Superior temporal gyrus (tissue), 1 donor: ENCODE data around the gene CD14.
A peak's percentile ranks its signal among the peaks of the same experiment; 100 is the strongest.
"Not testable (repeated sequence)": the region's sequence is repeated elsewhere in the genome, so short reads cannot be mapped to it uniquely, and the experiment has no call there.

Experiments used
- DNase-seq: peaks from one replicate; pipeline ENCODE4 v3.0.0-alpha.2; 2016; ENCODE audit errors: extremely low spot score

Gene CD14

GRCh38 chr5:140635291-140636257 is 2.6 kb upstream of the CD14 start:
- DNase-seq, result no peak

DNA sequence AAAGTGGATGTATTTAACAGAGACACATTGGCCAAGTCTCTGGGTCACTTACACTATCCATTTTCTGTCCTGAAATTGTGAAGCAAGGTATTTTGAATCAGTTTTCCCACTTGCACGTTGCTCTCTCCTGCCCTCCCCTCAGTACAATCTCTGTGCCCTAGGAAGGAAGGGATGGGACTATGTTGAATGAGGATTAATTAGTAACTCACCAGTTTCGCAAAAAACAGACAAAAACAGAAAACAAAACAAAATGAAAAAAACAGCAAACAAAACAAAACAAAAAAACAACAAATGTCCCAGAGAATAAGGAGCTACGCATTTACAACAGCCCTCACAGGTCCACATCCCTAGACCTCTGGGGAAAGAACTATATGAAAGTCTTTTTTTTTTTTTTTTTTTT is 1.1 kb upstream of the CD14 start:
- DNase-seq, result no peak

- no peak for DNase-seq
Observed at GRCh38 chr5:140633501-140633900, 526 bp upstream of the CD14 start.

DNA sequence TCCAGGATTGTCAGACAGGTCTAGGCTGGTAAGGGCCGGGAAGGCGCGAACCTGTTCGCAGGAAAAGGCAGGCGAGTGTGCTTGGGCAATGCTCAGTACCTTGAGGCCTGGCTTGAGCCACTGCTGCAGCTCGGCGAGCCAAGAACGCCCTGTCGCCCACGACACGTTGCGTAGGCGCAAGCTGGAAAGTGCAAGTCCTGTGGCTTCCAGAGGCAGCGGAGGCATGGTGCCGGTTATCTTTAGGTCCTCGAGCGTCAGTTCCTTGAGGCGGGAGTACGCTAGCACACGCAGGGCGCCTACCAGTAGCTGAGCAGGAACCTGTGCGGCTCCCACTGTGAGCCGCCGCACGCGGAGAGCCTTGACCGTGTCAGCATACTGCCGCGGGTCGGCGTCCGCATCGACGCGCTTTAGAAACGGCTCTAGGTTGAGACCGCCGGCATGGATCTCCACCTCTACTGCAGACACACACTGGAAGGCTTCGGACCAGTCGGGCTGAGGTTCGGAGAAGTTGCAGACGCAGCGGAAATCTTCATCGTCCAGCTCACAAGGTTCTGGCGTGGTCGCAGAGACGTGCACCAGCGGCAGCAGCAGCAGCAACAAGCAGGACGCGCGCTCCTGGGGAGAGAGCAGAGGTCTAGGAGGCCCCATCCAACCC is 482 bp downstream of the CD14 start:
- DNase-seq, result peak; percentile 55

DNA sequence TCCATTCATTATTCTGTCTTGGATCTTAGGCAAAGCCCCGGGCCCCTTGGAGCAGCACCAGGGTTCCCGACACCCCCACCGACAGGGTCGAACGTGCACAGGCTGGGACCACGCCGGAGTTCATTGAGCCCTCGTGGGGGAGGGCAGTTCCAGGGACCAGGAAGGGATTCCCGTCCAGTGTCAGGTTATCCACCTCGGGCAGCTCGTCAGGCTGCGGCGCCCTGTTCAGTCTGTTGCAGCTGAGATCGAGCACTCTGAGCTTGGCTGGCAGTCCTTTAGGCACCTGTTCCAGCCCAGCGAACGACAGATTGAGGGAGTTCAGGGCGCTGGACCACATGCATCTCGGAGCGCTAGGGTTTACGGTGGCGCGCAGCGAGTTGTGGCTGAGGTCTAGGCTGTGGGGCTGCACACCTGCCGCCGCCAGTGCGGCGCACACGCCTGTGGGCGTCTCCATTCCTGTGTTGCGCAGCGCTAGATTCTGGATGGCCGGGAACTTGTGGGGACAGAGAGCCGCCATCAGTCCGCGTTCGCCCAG is 1.1 kb downstream of the CD14 start:
- DNase-seq, result no peak

GRCh38 chr5:140631036-140631417 is 1.9 kb downstream of the CD14 start:
- DNase-seq, result peak; percentile 34

GRCh38 chr5:140630292-140631035 is 2.5 kb downstream of the CD14 start:
- no peak for DNase-seq

GRCh38 chr5:140628711-140629110 is 4.3 kb downstream of the CD14 start:
- DNase-seq, result no peak

- no peak for DNase-seq
Observed at GRCh38 chr5:140627972-140628371, 5.0 kb downstream of the CD14 start.

GRCh38 chr5:140624886-140625285 is 8.1 kb downstream of the CD14 start:
- not testable (repeated sequence) for DNase-seq

DNA sequence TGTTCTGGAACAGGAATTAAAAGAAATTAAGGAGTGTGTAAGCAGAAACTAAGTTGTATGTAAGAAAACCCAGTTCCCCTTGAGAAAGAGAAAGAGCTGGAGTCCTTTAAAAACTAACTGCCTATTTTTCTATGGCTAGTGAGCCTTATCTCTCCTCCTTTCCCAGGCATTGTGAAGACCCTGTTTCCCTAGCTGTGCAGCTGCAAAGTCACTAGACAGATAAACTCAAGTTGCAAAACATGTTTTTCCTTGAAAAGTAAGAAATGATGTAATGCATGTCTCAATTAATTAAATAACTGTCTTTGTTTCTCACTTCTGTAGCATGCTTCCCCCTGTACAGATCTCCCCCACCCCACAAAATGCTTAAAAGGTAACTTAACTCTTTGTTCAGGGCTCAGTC is 9.9 kb downstream of the CD14 start:
- DNase-seq, result not testable (repeated sequence)

- DNase-seq, result no peak
Observed at GRCh38 chr5:140622301-140622700, 10.7 kb downstream of the CD14 start.

DNA sequence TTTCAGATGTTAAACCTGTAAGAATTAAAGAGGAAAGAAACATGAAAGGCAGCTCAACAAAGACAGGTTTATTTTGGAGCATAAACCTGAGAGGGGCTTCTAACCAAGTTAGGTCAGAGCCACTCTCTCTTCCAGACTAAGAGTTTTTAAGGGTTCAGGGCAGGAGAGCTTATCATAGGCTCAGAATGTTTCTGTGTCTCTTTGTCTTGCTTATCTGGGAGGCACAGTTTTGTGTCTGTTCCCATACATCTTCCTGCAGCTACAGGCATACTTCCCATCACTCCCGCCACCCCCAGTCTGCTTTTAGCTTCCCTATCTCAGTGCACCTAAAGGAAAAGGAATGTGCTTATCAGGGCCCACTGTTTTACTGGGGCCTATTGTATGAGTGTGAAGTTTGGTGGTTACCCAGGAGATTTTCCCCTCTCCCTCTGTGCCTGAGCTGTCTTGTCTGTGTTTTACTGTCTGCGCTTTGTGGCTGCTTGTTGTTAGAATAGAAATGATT is 21.9 kb downstream of the CD14 start:
- DNase-seq, result no peak

DNA sequence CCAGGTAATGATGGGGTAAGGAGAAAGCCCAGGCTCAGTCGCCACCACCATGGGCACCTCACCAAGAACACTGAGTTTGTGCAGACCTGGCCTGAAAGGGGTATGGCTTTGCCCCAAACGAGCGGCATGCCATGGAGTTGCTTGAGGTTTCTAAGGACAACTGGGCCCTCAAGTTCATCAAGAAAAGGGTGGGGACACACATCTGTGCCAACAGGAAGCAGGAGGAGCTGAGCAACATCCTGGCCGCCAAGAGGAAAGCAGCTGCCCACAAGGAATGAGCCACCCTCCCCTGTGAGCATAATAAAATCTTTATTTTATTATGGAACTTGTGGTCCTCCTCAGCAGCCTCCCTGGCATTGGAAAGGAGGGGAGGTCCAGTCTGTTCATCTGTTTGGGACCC is 23.8 kb downstream of the CD14 start:
- no peak for DNase-seq

DNA sequence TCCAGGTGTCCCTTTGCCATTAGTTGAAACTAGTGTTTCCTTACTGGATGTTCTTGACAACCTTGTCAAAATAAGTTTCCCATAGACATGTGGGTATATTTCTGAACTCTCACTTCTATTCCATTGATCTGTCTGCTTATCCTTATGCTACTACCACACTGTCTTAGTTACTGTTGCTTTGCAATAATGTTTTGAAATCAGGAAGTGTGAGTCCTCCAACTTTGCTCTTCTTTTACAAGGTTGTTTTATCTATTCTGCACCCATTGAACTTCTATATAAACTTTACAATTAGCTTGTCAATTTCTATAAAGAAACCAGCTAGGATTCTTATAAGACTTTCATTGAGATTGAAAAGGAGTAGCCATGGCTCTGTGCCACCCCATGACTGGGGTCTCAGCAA is 24.3 kb downstream of the CD14 start:
- DNase-seq, result no peak

GRCh38 chr5:140607031-140607430 is 25.9 kb downstream of the CD14 start:
- no peak for DNase-seq

GRCh38 chr5:140605879-140606278 is 27.1 kb downstream of the CD14 start:
- DNase-seq, result no peak

- DNase-seq, result no peak
Observed at GRCh38 chr5:140603734-140604133, 29.2 kb downstream of the CD14 start.

- DNase-seq, result not testable (repeated sequence)
Observed at GRCh38 chr5:140603446-140603698, 29.6 kb downstream of the CD14 start.

DNA sequence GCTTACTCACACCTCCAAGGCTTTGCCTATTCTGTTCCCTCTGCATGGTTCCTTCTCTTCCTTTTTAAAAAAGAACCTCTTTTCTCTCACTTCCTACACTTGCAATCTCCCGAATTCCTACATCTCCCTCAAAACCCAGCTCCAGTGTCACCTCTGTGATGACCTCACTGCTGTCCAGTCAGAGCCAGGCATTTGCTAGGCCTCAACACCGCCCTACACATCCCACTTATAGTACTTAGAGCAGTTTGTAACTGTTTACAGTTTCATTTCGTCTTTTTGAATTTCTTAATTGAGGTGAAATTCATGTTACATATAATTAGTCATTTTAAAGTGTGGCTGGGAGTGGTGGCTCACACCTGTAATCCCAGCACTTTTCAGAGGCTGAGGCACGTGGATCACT is 30.8 kb downstream of the CD14 start:
- no peak for DNase-seq

DNA sequence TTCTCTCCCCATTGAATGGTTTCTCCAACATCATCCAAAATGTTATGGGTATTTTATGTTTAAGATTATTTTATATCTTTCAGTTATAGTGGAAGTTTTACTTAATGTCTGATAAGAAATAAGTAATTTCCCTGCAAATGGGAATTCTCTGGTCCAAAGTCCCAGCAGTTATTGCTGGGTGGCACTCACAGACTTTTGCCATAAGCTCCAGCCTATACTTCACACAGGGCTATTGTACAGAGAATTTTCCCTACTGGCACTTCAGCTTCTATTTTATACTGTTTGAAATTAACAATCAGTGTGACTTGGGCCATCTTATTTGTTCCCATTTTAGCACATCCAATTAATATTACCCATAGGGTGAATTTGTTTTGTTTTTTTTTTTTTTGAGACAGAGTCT is 32.9 kb downstream of the CD14 start:
- no peak for DNase-seq

- no peak for DNase-seq
Observed at GRCh38 chr5:140598836-140599235, 34.1 kb downstream of the CD14 start.
